Activated T-cell treated with anti-CD3 and anti-CD28 coated beads, Interleukin-2, amount 50 U/mL, for 4 hours (primary cell): ENCODE results near the gene GPR15. TPM values are rescaled to one million over a fixed set of nuclear protein-coding genes. Genes with fewer than 3 reads are reported as not detected.

Source experiments
- ATAC-seq, 2 donors: fragments of 200-7000 bp; cut with Tn5 transposase; one replicate each; pipeline ENCODE4 v1.10.0; 2021
- DNase-seq: peaks from one replicate; pipeline ENCODE4 v3.0.0-alpha.2; 2020
- H3K27me3 Mint-ChIP-seq: one replicate; pipeline ENCODE4 v1.8.0; 2021; ENCODE audit warnings: low read depth, mixed read lengths
- H3K36me3 Mint-ChIP-seq: one replicate; pipeline ENCODE4 v1.8.0; 2022; ENCODE audit warnings: mixed read lengths; ENCODE audit not compliant: insufficient read depth
- H3K4me1 Mint-ChIP-seq: one replicate; pipeline ENCODE4 v1.8.0; 2021; ENCODE audit warnings: low read depth, mixed read lengths
- H3K4me3 Mint-ChIP-seq: one replicate; pipeline ENCODE4 v1.8.0; 2021; ENCODE audit warnings: mild to moderate bottlenecking, moderate library complexity, mixed read lengths
- H3K9me3 Mint-ChIP-seq: one replicate; pipeline ENCODE4 v1.8.0; 2021; ENCODE audit warnings: mixed read lengths
- total RNA-seq, 3 donors: library from RNA; stranded (reverse); gene quantifications; one replicate each; pipeline ENCODE4 v1.2.1, GENCODE V29; 2021

The GPR15 gene
- total RNA-seq, 3 donors from 2014 or later, result 1.4 to 2.0 (median 1.5) TPM

DNA sequence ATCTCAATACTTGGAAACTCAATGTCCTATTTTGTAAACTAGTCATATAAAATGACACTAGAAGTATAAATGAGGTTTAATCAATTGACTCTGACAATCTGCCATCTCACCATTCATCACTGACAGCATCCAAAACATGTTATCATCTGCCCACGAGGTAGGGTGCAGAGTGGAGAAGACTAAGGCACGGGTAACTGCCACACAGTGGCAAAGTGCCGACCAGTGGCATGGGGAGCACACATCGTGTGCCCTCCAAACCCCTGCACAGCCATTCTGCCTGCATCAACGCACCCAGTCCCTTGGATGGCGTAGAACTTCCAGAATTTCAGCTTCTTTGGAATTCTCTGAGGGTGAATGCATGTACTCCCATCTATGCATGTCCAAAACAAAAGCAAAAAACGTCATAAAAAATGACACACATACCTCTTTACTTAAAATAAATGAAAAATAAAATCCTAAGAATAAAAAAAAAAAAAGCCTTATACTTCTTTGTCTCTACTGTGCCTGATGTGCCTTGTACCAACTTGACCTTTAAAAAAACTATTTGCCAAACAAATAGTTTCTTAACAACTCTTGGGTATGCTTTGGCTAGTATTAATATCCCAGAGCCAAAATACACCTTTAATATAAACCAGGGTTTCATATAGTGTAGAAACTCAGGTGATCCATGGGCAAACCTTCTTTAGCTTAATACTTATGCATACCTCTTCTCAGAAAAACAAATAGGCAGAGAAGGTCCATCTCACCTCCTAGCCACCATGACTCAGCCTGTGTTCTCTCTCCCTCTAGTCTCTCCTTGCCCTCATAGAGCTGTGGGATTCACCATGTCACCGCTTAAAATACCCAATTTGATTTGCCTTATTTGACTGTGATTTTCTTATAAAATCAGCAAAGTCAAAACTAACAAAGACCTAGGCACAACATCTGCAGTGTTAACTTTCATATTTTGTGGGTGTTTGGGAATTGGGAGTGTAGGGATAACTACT, 48.9 kb downstream of the GPR15 start:
- H3K4me1 Mint-ChIP-seq, result peaks cover 23% of the 10 kb centered on the region
- H3K27me3 Mint-ChIP-seq, result no peaks in the 10 kb centered on the region
- H3K9me3 Mint-ChIP-seq, result no peaks in the 10 kb centered on the region
- H3K4me3 Mint-ChIP-seq, result no peak overlapping the region
- peaks cover 54% of the 10 kb centered on the region for H3K36me3 Mint-ChIP-seq
- no peak for ATAC-seq
- DNase-seq, result no peak

DNA sequence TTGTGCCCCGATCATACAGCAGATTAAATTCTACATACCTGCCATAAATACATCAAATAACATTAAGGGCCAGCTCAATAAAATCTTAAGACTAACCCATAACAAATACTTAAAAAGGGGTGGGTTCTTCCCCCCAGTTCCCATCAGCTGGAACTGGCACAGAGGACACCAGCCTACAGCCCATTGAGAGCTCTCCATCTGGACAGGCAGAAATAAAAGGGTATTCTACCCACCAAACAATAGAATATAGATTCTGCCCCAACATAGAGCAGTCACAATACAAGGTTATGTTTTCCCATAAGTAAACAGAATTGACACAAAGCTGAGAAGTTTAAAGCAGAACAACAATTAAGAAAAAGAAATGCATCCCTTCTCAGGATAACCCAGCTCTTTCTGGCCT, 49.7 kb downstream of the GPR15 start:
- Mint-ChIP-seq H3K4me3 (no peak overlapping the region), H3K27me3 (no peaks in the 10 kb centered on the region), H3K4me1 (peaks cover 23% of the 10 kb centered on the region), H3K9me3 (no peaks in the 10 kb centered on the region), H3K36me3 (peaks cover 56% of the 10 kb centered on the region)
- no peak for DNase-seq
- ATAC-seq, result no peak

DNA sequence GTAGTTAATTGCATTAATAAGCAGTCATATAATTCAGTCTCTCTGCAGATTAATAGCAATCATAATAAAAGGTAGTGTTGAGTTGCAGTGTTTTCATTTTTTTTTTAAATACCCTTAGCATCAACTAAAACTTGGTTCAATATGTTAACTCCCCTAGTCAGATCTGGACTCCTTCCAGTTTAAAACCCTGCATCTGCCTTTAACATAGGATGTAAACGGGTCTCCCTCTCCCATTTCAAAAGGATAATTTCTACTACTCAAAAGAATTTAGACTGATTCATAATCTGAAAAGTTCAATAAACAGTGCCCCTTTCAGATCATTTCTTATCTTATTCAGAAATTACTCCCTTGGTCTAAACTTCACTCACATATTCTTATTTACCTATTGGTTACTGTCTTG, 50.3 kb downstream of the GPR15 start:
- no peaks in the 10 kb centered on the region for H3K27me3 Mint-ChIP-seq

DNA sequence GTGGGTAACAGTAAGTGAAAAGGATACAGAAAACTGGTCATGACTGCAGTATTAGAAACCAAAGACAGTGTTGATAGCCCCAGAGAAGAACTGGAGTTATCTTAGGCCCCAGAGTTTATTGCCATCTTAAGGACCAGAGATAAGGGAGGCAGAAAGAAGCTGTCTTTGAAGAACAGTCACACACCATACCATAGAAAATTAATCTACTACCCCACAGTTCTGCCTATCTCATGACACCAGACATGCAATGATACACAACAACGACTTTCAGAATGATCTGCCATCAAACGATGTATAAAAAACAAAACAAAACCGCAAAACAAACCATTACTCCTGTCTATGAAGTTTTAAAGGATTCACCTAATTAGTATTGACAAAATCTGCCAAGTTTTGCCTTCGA, 52.0 kb downstream of the GPR15 start:
- ATAC-seq, result no peak
- DNase-seq, result no peak
- H3K4me3 Mint-ChIP-seq, result no peak overlapping the region
- H3K36me3 Mint-ChIP-seq, result peaks cover 50% of the 10 kb centered on the region
- peaks cover 12% of the 10 kb centered on the region for H3K4me1 Mint-ChIP-seq
- H3K9me3 Mint-ChIP-seq, result no peaks in the 10 kb centered on the region
- no peaks in the 10 kb centered on the region for H3K27me3 Mint-ChIP-seq

More for the DNA sequence above, 50.3 kb downstream of the GPR15 start:
- Mint-ChIP-seq H3K4me1 (peaks cover 18% of the 10 kb centered on the region), H3K36me3 (peaks cover 50% of the 10 kb centered on the region), H3K9me3 (no peaks in the 10 kb centered on the region), H3K4me3 (no peak overlapping the region)
- DNase-seq (no peak), ATAC-seq (no peak)

Other genes with a start within 250 kb of the GPR15 start
- not detected for gene OR5H2, start 249.5 kb upstream of the GPR15 start, total RNA-seq
- not detected for gene OR5K4, start 178.1 kb upstream of the GPR15 start, total RNA-seq
- not detected for gene OR5K3, start 141.3 kb upstream of the GPR15 start, total RNA-seq
- not detected for gene OR5K1, start 68.8 kb upstream of the GPR15 start, total RNA-seq
- gene OR5K2, start 34.3 kb upstream of the GPR15 start, total RNA-seq, result not detected
- 100 to 1,000 TPM; 222 to 249 (median 241) TPM for gene CLDND1, start 9.1 kb upstream of the GPR15 start, total RNA-seq
- gene CPOX, start 61.6 kb downstream of the GPR15 start, total RNA-seq, result 10 to 100 TPM; 46.0 to 50.0 (median 48.5) TPM
- gene ST3GAL6, start 231.4 kb downstream of the GPR15 start, total RNA-seq, result under 1 TPM in 1 of 3 donors, not detected in 2; 0.24 TPM